ENCODE results near the gene FAM9C. TPM values are rescaled to one million over a fixed set of nuclear protein-coding genes. Genes with fewer than 3 reads are reported as not detected.

The FAM9C gene
- total and polyA plus RNA-seq, 2 donors from 2014 or later: not detected

GRCh38 chrX:13010546-13010945, 33.9 kb downstream of the FAM9C start:
- DNase-seq: no peak
- Histone ChIP-seq H3K4me3 (ENCODE audit: low read length in 3 of 3) (no peak overlapping the region), H3K27ac (ENCODE audit: low read depth in 2 of 2, low read length in 2 of 2) (no peak overlapping the region), H3K4me1 (ENCODE audit: control insufficient read depth in 2 of 3, insufficient read depth in 2 of 3, low read depth in 1 of 3, low read length in 3 of 3) (no peaks in the 10 kb centered on the region), H3K9ac (ENCODE audit: low read length in 3 of 3) (no peak overlapping the region), H3K27me3 (ENCODE audit: control insufficient read depth, insufficient read depth, low read length) (no peaks in the 10 kb centered on the region), H3K9me3 (ENCODE audit: control insufficient read depth in 2 of 3, insufficient read depth in 1 of 3, low read length in 3 of 3) (no peaks in the 10 kb centered on the region), H3K36me3 (ENCODE audit: control insufficient read depth in 2 of 3, insufficient read depth in 3 of 3, low read length in 3 of 3) (no peaks in the 10 kb centered on the region)
- intact Hi-C loops (cut with DNase I): no loop called here
- TF ChIP-seq, protein P1, sequence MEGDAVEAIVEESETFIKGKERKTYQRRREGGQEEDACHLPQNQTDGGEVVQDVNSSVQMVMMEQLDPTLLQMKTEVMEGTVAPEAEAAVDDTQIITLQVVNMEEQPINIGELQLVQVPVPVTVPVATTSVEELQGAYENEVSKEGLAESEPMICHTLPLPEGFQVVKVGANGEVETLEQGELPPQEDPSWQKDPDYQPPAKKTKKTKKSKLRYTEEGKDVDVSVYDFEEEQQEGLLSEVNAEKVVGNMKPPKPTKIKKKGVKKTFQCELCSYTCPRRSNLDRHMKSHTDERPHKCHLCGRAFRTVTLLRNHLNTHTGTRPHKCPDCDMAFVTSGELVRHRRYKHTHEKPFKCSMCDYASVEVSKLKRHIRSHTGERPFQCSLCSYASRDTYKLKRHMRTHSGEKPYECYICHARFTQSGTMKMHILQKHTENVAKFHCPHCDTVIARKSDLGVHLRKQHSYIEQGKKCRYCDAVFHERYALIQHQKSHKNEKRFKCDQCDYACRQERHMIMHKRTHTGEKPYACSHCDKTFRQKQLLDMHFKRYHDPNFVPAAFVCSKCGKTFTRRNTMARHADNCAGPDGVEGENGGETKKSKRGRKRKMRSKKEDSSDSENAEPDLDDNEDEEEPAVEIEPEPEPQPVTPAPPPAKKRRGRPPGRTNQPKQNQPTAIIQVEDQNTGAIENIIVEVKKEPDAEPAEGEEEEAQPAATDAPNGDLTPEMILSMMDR (IDR thresholded peaks at IDR 0.05; ENCODE audit: borderline replicate concordance, extremely low read depth, insufficient read depth): no peak
- FAIRE-seq: no peak

GRCh38 chrX:13009844-13010243, 34.6 kb downstream of the FAM9C start:
- Histone ChIP-seq H3K4me3 (ENCODE audit: low read length in 3 of 3) (no peak overlapping the region), H3K9me3 (ENCODE audit: control insufficient read depth in 2 of 3, insufficient read depth in 1 of 3, low read length in 3 of 3) (no peaks in the 10 kb centered on the region), H3K27me3 (ENCODE audit: control insufficient read depth, insufficient read depth, low read length) (no peaks in the 10 kb centered on the region), H3K27ac (ENCODE audit: low read depth in 2 of 2, low read length in 2 of 2) (no peak overlapping the region), H3K36me3 (ENCODE audit: control insufficient read depth in 2 of 3, insufficient read depth in 3 of 3, low read length in 3 of 3) (no peaks in the 10 kb centered on the region), H3K4me1 (ENCODE audit: control insufficient read depth in 2 of 3, insufficient read depth in 2 of 3, low read depth in 1 of 3, low read length in 3 of 3) (no peaks in the 10 kb centered on the region), H3K9ac (ENCODE audit: low read length in 3 of 3) (no peak overlapping the region)
- no peak for FAIRE-seq
- TF ChIP-seq, protein P1 (IDR thresholded peaks at IDR 0.05; ENCODE audit: borderline replicate concordance, extremely low read depth, insufficient read depth): no peak
- intact Hi-C loops (cut with DNase I): no loop called here
- DNase-seq: no peak

DNA sequence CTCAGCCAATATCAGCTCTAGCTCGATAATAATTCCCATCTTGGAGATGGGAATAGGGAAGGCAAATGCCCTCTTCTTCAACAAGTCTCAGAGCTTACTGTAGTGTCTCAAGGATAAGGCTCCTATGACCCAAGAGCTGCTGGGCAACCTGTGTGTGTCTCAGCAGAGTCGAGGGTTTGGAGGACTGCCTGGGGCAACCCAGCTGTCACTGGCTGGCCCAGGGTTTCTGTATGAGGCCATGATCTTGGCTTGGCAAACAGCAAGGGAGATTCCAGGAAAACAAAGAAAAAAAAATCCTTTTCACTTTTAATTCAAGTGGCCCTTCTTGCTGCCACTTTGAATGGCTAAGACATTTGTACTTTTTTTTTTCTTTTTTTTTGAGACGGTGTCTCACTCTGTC, 35.1 kb downstream of the FAM9C start:
- TF ChIP-seq, protein P1 (IDR thresholded peaks at IDR 0.05; ENCODE audit: borderline replicate concordance, extremely low read depth, insufficient read depth): no peak
- intact Hi-C loops (cut with DNase I): no loop called here
- no peak overlapping the region for H3K27ac ChIP-seq (ENCODE audit: low read depth in 2 of 2, low read length in 2 of 2)
- no peaks in the 10 kb centered on the region for H3K9me3 ChIP-seq (ENCODE audit: control insufficient read depth in 2 of 3, insufficient read depth in 1 of 3, low read length in 3 of 3)
- no peaks in the 10 kb centered on the region for H3K36me3 ChIP-seq (ENCODE audit: control insufficient read depth in 2 of 3, insufficient read depth in 3 of 3, low read length in 3 of 3)
- H3K4me3 ChIP-seq (ENCODE audit: low read length in 3 of 3): no peak overlapping the region
- no peaks in the 10 kb centered on the region for H3K4me1 ChIP-seq (ENCODE audit: control insufficient read depth in 2 of 3, insufficient read depth in 2 of 3, low read depth in 1 of 3, low read length in 3 of 3)
- no peaks in the 10 kb centered on the region for H3K27me3 ChIP-seq (ENCODE audit: control insufficient read depth, insufficient read depth, low read length)
- DNase-seq (no peak), FAIRE-seq (no peak)
- no peak overlapping the region for H3K9ac ChIP-seq (ENCODE audit: low read length in 3 of 3)

DNA sequence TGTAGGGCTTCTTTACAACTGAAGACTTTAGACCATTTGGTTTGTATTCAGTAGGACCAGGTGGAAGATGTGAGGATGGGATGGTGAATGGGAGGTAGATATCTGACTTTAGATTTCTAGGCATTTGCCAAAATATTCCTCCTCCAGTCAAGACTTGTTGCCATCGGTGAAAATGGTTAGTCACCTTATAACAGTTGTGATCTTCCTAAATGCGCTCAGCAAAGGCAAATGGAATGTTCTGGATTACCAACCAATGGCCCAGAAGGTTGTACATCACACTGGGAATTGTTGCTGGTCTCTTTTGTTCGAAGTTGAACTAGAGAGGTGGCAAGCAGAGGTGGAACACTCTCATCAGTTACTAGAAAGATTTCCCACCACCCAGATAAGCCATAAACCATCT, 35.6 kb downstream of the FAM9C start:
- no peak for DNase-seq
- H3K9me3 ChIP-seq (ENCODE audit: control insufficient read depth in 2 of 3, insufficient read depth in 1 of 3, low read length in 3 of 3): no peaks in the 10 kb centered on the region
- TF ChIP-seq, protein P1 (IDR thresholded peaks at IDR 0.05; ENCODE audit: borderline replicate concordance, extremely low read depth, insufficient read depth): no peak
- H3K4me1 ChIP-seq (ENCODE audit: control insufficient read depth in 2 of 3, insufficient read depth in 2 of 3, low read depth in 1 of 3, low read length in 3 of 3): no peaks in the 10 kb centered on the region
- no peaks in the 10 kb centered on the region for H3K36me3 ChIP-seq (ENCODE audit: control insufficient read depth in 2 of 3, insufficient read depth in 3 of 3, low read length in 3 of 3)
- no peaks in the 10 kb centered on the region for H3K27me3 ChIP-seq (ENCODE audit: control insufficient read depth, insufficient read depth, low read length)
- no peak overlapping the region for H3K9ac ChIP-seq (ENCODE audit: low read length in 3 of 3)
- intact Hi-C loops (cut with DNase I): no loop called here
- H3K27ac ChIP-seq (ENCODE audit: low read depth in 2 of 2, low read length in 2 of 2): no peak overlapping the region
- no peak overlapping the region for H3K4me3 ChIP-seq (ENCODE audit: low read length in 3 of 3)
- FAIRE-seq: no peak
